ENCODE results near the gene ANGPT4. TPM values are rescaled to one million over a fixed set of nuclear protein-coding genes. Genes with fewer than 3 reads are reported as not detected.

The ANGPT4 gene
- total RNA-seq, 4 donors from 2014 or later: 0.04 to 0.15 (median 0.10) TPM; not detected in 1

DNA sequence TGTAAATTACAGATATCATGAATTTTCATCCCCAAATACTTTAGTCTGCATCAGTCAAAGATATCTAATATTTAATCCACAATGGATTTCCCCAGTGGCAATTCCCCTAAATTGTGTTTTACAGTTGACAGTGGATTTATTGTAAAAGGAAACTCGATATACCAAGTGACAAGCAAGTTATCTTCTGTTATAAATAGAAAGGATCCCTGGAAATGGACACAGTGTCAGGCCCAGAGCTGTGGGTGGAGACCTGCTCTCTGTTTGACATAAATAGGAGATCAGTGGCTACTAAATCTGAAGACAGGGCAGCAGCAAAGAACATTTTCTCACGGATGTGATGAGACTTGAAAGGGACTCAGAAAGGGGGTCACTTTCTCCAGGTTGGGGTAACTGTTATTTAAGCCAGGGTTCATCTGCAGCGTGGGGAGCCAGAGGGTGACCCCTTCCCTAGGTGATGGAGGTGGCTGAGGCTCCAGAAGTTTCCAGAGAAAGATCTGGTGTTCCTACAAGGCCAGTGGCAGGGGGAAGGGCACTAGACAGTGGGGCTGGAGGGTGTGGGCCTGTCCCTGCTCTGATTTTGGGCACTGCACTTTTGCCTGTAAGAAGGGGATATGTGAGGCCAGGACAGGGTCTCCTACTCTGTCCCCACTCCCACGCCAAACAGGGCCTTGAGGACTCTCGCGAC, 94.9 kb downstream of the ANGPT4 start:
- Histone ChIP-seq H3K36me3 (no peaks in the 10 kb centered on the region), H3K27ac (peak overlapping the region; percentile 59 to 82 (median 76)), H3K4me3 (no peak overlapping the region), H3K9me3 (no peaks in the 10 kb centered on the region), H3K4me1 (peaks cover 25 to 33% of the 10 kb centered on the region in 2 donors), H3K27me3 (no peaks in the 10 kb centered on the region)
- DNase-seq (no peak), ATAC-seq (peak; percentile 52 to 86)
- peak in 1 of 2 donors; percentile 51 for TF ChIP-seq POLR2A (IDR thresholded peaks at IDR 0.05)
- TF ChIP-seq, protein P1, sequence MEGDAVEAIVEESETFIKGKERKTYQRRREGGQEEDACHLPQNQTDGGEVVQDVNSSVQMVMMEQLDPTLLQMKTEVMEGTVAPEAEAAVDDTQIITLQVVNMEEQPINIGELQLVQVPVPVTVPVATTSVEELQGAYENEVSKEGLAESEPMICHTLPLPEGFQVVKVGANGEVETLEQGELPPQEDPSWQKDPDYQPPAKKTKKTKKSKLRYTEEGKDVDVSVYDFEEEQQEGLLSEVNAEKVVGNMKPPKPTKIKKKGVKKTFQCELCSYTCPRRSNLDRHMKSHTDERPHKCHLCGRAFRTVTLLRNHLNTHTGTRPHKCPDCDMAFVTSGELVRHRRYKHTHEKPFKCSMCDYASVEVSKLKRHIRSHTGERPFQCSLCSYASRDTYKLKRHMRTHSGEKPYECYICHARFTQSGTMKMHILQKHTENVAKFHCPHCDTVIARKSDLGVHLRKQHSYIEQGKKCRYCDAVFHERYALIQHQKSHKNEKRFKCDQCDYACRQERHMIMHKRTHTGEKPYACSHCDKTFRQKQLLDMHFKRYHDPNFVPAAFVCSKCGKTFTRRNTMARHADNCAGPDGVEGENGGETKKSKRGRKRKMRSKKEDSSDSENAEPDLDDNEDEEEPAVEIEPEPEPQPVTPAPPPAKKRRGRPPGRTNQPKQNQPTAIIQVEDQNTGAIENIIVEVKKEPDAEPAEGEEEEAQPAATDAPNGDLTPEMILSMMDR (IDR thresholded peaks at IDR 0.05 in 4 of 5, conservative IDR thresholded peaks at IDR 0.05 in 1 of 5): no peak
- in situ Hi-C loops (cut with MboI; ENCODE audit: low sequenced_read_pairs in 4 of 4): loop anchor here in 2 of 4 donors (25.0 kb wide), 2 partner anchors 291 to 391 kb away; partner anchors contain the start of genes C20orf202 (in 1 of the 2) and PSMF1 (in 1 of the 2)
- intact Hi-C loops (cut with DNase I; ENCODE audit: low total_unique reads): no loop called here

DNA sequence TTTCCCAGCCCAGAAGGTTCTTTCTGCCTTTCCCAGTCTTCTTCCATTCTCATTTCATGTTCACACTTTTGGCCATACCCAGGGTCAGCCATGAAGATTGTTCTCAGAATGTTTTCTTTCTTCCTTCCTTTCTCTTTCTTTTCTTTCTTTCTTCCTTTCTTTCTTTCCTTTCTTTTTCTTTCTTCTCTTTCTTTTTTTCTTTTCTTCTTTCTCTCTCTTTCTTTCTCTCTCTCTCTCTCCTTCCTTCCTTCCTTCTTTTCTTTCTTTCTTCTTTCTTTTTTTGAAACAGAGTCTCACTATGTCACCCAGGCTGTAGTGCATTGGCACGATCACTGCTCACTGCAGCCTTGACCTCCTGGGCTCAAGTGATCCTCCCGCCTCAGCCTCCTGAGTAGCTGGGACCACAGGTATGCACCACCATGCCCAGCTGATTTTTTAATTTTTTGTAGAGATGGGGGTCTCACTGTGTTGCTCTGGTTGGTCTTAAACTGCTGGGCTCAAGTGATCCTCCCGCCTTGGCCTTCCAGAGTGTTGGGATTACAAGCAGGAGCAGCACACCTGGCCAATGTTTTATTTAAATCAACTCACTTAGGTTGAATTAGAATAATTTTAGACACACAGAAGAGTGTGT, 95.7 kb downstream of the ANGPT4 start:
- peak overlapping the region in 1 of 4 donors; percentile 82 for H3K27ac ChIP-seq
- DNase-seq (no peak), ATAC-seq (no peak)
- H3K4me3 ChIP-seq: no peak overlapping the region
- no peaks in the 10 kb centered on the region for H3K36me3 ChIP-seq
- peaks cover 19 to 30% of the 10 kb centered on the region in 2 donors for H3K4me1 ChIP-seq
- in situ Hi-C loops (cut with MboI; ENCODE audit: low sequenced_read_pairs in 4 of 4) (loop anchor here in 2 of 4 donors (25.0 kb wide), 2 partner anchors 292 to 392 kb away; partner anchors contain the start of genes C20orf202 (in 1 of the 2) and PSMF1 (in 1 of the 2)), intact Hi-C loops (cut with DNase I; ENCODE audit: low total_unique reads) (no loop called here)
- TF ChIP-seq, protein P1 (IDR thresholded peaks at IDR 0.05 in 4 of 5, conservative IDR thresholded peaks at IDR 0.05 in 1 of 5): no peak
- no peak for TF ChIP-seq POLR2A (IDR thresholded peaks at IDR 0.05)
- no peaks in the 10 kb centered on the region for H3K27me3 ChIP-seq
- no peaks in the 10 kb centered on the region for H3K9me3 ChIP-seq

Other genes starting within 250 kb of the ANGPT4 start
- gene SCRT2, start 240.5 kb downstream of the ANGPT4 start, total RNA-seq: not detected
- gene SLC52A3, start 147.8 kb downstream of the ANGPT4 start, total RNA-seq: 1 to 10 TPM in 2 of 4 donors, under 1 TPM in 2; 0.15 to 1.4 (median 0.79) TPM
- 1 to 10 TPM in 3 of 4 donors, under 1 TPM in 1; 0.25 to 6.2 (median 1.9) TPM for gene FAM110A, start 82.6 kb downstream of the ANGPT4 start, total RNA-seq
- gene RSPO4, start 86.0 kb upstream of the ANGPT4 start, total RNA-seq: not detected
- 100 to 1,000 TPM; 174 to 433 (median 247) TPM for gene PSMF1, start 202.3 kb upstream of the ANGPT4 start, total RNA-seq

All from gastrocnemius medialis (tissue), 4 donors.